ENCODE results near the gene GBA2.

Gene GBA2

DNA sequence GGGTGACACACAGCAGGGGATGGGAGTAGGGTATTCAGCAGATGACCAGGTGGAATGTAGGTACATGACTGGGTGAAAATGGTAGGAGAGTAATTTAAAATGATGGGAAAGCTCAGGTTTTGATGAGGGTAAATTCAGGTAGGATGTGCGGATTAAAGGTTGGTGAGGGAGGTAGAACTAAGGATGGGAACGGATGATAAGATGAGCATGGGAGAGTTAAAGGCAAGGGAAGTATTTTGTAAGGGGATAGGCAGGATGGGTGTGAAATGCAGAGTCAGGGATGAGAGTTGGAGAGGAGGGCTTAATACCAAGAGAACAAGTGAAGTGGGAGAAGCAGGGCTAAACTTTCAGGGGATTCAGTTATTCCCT lies 18.6 kb downstream of the GBA2 start:
- ChIA-PET CTCF (interaction anchor here (0.6 to 31.2 kb wide), 13 partner anchors 10 to 181 kb away, joined by 3 to 816 read pairs (median 4); partner anchors contain the start of genes ARHGEF39, CCDC107, RGP1 and RMRP), POLR2A (interaction anchor here (2.0 to 9.6 kb wide), 4 partner anchors 17 to 72 kb away, joined by 6 to 325 read pairs (median 38); partner anchors contain the start of genes CCDC107, GBA2, RGP1 and RMRP)
- no peak for DNase-seq (ENCODE audit: low read depth, low spot score)
- H3K4me3 ChIP-seq (ENCODE audit: low read depth, low read length): peak overlapping the region; percentile 87
- TF ChIP-seq, protein P1, sequence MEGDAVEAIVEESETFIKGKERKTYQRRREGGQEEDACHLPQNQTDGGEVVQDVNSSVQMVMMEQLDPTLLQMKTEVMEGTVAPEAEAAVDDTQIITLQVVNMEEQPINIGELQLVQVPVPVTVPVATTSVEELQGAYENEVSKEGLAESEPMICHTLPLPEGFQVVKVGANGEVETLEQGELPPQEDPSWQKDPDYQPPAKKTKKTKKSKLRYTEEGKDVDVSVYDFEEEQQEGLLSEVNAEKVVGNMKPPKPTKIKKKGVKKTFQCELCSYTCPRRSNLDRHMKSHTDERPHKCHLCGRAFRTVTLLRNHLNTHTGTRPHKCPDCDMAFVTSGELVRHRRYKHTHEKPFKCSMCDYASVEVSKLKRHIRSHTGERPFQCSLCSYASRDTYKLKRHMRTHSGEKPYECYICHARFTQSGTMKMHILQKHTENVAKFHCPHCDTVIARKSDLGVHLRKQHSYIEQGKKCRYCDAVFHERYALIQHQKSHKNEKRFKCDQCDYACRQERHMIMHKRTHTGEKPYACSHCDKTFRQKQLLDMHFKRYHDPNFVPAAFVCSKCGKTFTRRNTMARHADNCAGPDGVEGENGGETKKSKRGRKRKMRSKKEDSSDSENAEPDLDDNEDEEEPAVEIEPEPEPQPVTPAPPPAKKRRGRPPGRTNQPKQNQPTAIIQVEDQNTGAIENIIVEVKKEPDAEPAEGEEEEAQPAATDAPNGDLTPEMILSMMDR (IDR thresholded peaks at IDR 0.05; ENCODE audit: insufficient read depth, low read length, missing control alignments): no peak

DNA sequence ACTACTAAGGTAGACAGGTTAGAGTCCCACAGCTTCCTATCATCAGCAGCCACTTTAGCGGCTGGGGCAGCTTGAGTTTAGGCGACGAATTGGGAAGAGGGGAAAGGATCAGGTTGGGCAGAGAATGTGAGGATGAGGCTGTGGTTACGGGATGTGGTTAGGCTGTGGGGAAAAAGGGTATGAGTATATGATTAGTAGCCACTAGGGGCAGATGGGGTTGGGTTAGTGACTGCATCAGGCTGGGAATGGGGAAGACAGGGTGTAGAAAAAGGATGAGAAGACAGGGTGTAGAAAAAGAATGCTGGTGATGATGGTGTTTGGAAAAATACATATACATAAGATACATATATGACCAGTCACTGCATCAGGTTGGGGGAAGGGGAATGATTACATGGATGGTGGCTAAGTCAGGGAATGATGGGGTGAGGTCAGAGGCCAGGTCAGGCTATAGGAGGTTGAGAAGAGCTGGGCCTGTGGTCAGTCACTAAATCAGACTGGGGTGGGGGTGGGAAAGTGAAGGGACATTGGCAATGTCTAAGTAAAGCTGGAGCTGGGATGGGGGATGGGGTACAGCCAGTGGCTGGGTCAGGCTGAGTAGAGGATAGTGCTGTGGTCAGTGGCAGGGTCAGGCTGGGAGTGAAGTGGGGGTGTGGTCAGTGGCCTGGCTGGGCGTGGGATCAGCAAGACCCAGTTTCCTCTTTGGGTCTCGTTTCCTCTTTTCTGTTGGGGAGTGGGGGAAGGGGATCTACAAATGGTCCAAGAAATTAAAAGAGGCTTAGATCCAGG lies 19.1 kb downstream of the GBA2 start:
- ChIA-PET CTCF (interaction anchor here (0.6 to 31.2 kb wide), 12 partner anchors 8 to 96 kb away, joined by 3 to 816 read pairs (median 6); partner anchors contain the start of genes ARHGEF39, CCDC107, HINT2 and RMRP), POLR2A (interaction anchor here (1.4 to 9.6 kb wide), 8 partner anchors 10 to 72 kb away, joined by 3 to 325 read pairs (median 9); partner anchors contain the start of genes ARHGEF39, CCDC107, GBA2 and RGP1)
- peak; percentile 62 for DNase-seq (ENCODE audit: low read depth, low spot score)
- TF ChIP-seq, protein P1 (IDR thresholded peaks at IDR 0.05; ENCODE audit: insufficient read depth, low read length, missing control alignments): peak; percentile 64
- peak overlapping the region; percentile 87 for H3K4me3 ChIP-seq (ENCODE audit: low read depth, low read length)

DNA sequence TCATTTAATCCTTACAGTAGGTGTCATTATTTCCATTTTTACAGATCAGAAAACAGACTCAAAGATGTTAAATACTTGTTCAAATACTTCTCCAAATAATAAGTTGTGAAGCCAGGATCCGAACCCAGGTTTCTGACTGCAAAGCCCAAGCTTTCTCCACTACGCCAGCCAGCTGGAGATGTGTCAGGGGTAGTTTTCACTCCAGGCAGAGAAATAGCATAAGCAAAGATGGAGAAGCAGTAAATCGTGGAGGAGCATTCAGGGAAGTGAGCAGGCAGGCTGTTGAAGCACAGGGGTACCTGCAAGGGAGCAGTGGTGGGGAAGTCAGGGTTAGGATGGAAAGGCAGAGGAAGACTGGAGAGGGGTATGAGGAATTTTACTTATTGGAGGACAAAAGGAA lies 19.9 kb downstream of the GBA2 start:
- DNase-seq (ENCODE audit: low read depth, low spot score): no peak
- peak overlapping the region; percentile 87 for H3K4me3 ChIP-seq (ENCODE audit: low read depth, low read length)
- ChIA-PET POLR2A (interaction anchor here (0.7 to 9.6 kb wide), 13 partner anchors 11 to 1094 kb away, joined by 3 to 325 read pairs (median 8); partner anchors contain the start of genes ARHGEF39, CCDC107, GBA2 and RGP1), CTCF (interaction anchor here (1.0 to 31.2 kb wide), 7 partner anchors 8 to 85 kb away, joined by 3 to 816 read pairs (median 9); partner anchors contain the start of genes ARHGEF39, CCDC107, HINT2 and RMRP)
- TF ChIP-seq, protein P1 (IDR thresholded peaks at IDR 0.05; ENCODE audit: insufficient read depth, low read length, missing control alignments): no peak

- TF ChIP-seq, protein P1 (IDR thresholded peaks at IDR 0.05; ENCODE audit: insufficient read depth, low read length, missing control alignments): no peak
- peak; percentile 68 for DNase-seq (ENCODE audit: low read depth, low spot score)
- CTCF ChIA-PET: interaction anchor here (1.0 to 31.2 kb wide), 9 partner anchors 9 to 86 kb away, joined by 3 to 816 read pairs (median 9); partner anchors contain the start of genes ARHGEF39, CCDC107, HINT2 and RMRP
- H3K4me3 ChIP-seq (ENCODE audit: low read depth, low read length): peak overlapping the region; percentile 87
- POLR2A ChIA-PET: interaction anchor here (0.6 to 9.6 kb wide), 24 partner anchors 9 to 1093 kb away, joined by 3 to 325 read pairs (median 5); partner anchors contain the start of genes ARHGEF39, CCDC107, GBA2 and HINT2
These were observed 20.7 kb downstream of the GBA2 start for GRCh38 chr9:35728041-35728971.

- no peak for DNase-seq (ENCODE audit: low read depth, low spot score)
- ChIA-PET CTCF (interaction anchor here (0.7 to 31.2 kb wide), 8 partner anchors 10 to 81 kb away, joined by 3 to 816 read pairs (median 11); partner anchors contain the start of genes ARHGEF39, CCDC107, RMRP and TPM2), POLR2A (interaction anchor here (0.6 to 9.6 kb wide), 18 partner anchors 8 to 310 kb away, joined by 3 to 325 read pairs (median 7); partner anchors contain the start of genes ARHGEF39, CCDC107, GBA2 and HINT2)
- peak overlapping the region; percentile 87 for H3K4me3 ChIP-seq (ENCODE audit: low read depth, low read length)
- TF ChIP-seq, protein P1 (IDR thresholded peaks at IDR 0.05; ENCODE audit: insufficient read depth, low read length, missing control alignments): no peak
These were observed 21.4 kb downstream of the GBA2 start for GRCh38 chr9:35727676-35728040.

Measured in AG04449 (cell line).